Chondrocyte (in vitro differentiated cells): ENCODE results near the gene LILRB2. TPM values are rescaled to one million over a fixed set of nuclear protein-coding genes. Genes with fewer than 3 reads are reported as not detected.

Experiments used
- DNase-seq: peaks from one replicate; pipeline ENCODE4 v3.0.0; 2021; ENCODE audit warnings: mixed read lengths, low spot score
- H3K27ac Mint-ChIP-seq: one replicate; pipeline ENCODE4 v1.8.0; 2021; ENCODE audit warnings: mild to moderate bottlenecking, moderate library complexity, mixed read lengths; ENCODE audit not compliant: unreplicated experiment
- H3K27me3 Mint-ChIP-seq: 2 replicates; pipeline ENCODE4 v1.8.0; 2021; ENCODE audit warnings: low read depth, mixed read lengths
- H3K36me3 Mint-ChIP-seq: 2 replicates; pipeline ENCODE4 v1.8.0; 2021; ENCODE audit warnings: low read depth, mixed read lengths
- H3K4me1 Mint-ChIP-seq: 2 replicates; pipeline ENCODE4 v1.8.0; 2021; ENCODE audit warnings: low read depth, mild to moderate bottlenecking, mixed read lengths
- H3K4me3 Mint-ChIP-seq: one replicate; pipeline ENCODE4 v1.8.0; 2021; ENCODE audit warnings: mild to moderate bottlenecking, moderate library complexity, mixed read lengths; ENCODE audit not compliant: unreplicated experiment
- H3K9me3 Mint-ChIP-seq: 2 replicates; pipeline ENCODE4 v1.8.0; 2021; ENCODE audit warnings: low read depth, mixed read lengths
- total RNA-seq: library from RNA; stranded (reverse); gene quantifications from 3 replicates; pipeline ENCODE4 v1.2.1, GENCODE V29; 2021
- TF ChIP-seq, protein P1 (sequence below): fragments of 200-600 bp; sonication (generic); IDR thresholded peaks from 2 replicates; pipeline ENCODE4 v1.5.0; 2021; ENCODE audit warnings: antibody characterized with exemption, mild to moderate bottlenecking, moderate library complexity

Gene LILRB2
- total RNA-seq, 1 donor from 2014 or later = not detected

DNA sequence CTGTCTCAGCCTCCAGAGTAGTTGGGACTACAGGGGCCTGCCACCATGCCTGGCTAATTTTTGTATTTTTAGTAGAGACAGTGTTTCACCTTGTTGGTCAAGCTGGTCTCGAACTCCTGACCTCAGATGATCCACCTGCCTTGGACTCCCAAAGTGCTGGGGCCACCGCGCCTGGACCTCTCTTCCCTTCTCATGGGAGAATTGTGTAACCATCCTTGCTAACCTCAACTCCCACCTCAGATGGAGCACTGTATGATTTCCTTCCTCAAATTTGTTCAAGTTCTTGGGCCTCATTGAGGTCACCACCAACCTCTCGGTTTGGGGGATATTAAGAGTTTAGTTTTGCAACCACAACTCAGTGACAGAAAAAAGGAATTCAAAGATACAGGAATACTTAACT, 21.3 kb upstream of the LILRB2 start:
- Mint-ChIP-seq H3K4me1 (no peaks in the 10 kb centered on the region), H3K27me3 (peaks cover 8% of the 10 kb centered on the region), H3K27ac (no peak overlapping the region), H3K9me3 (peaks cover 4% of the 10 kb centered on the region), H3K36me3 (no peaks in the 10 kb centered on the region), H3K4me3 (no peak overlapping the region)
- TF ChIP-seq, protein P1, sequence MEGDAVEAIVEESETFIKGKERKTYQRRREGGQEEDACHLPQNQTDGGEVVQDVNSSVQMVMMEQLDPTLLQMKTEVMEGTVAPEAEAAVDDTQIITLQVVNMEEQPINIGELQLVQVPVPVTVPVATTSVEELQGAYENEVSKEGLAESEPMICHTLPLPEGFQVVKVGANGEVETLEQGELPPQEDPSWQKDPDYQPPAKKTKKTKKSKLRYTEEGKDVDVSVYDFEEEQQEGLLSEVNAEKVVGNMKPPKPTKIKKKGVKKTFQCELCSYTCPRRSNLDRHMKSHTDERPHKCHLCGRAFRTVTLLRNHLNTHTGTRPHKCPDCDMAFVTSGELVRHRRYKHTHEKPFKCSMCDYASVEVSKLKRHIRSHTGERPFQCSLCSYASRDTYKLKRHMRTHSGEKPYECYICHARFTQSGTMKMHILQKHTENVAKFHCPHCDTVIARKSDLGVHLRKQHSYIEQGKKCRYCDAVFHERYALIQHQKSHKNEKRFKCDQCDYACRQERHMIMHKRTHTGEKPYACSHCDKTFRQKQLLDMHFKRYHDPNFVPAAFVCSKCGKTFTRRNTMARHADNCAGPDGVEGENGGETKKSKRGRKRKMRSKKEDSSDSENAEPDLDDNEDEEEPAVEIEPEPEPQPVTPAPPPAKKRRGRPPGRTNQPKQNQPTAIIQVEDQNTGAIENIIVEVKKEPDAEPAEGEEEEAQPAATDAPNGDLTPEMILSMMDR = no peak
- DNase-seq = no peak

DNA sequence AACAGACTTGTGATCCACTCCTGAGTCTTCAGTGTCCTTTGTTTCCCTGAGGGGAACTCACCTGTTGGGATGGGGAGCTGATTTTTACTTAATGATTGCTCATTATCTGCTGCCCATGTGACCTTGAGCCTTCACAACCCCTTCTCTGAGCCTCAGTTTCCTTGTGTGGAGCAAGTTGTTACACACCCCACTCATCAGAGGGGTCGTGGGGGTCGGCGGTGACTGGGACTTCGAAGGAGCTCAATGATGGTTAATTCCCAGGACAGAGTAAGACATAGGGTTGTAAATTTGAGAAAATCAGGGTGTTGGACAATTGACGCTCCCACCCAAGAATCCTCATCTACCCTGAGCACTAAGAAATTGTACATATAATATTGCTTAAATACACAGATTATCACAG, 18.6 kb upstream of the LILRB2 start:
- H3K9me3 Mint-ChIP-seq = peaks cover under 1% of the 10 kb centered on the region
- peaks cover 8% of the 10 kb centered on the region for H3K27me3 Mint-ChIP-seq
- H3K36me3 Mint-ChIP-seq = no peaks in the 10 kb centered on the region
- no peak overlapping the region for H3K4me3 Mint-ChIP-seq
- no peaks in the 10 kb centered on the region for H3K4me1 Mint-ChIP-seq
- TF ChIP-seq, protein P1 = no peak
- H3K27ac Mint-ChIP-seq = no peak overlapping the region
- no peak for DNase-seq

DNA sequence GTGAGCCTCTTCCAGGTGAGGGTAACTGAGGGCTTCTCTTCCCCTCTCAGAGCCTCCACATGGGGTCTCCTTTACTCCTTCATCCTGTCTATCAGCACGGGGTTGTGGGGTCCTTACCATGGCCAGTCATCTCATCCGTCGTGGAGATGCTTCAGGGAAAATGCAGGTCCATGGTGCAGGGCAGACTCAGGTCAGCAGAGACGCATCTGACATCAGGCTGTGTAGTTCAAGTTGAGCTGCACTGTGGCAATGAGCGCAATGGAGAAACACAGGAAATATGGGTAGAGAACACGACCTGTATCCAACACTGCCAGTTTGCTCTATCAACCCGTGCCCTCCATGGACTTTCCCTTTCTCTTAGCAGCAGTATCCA, 18.2 kb upstream of the LILRB2 start:
- H3K4me1 Mint-ChIP-seq = no peaks in the 10 kb centered on the region
- H3K27me3 Mint-ChIP-seq = peaks cover 10% of the 10 kb centered on the region
- peaks cover 4% of the 10 kb centered on the region for H3K9me3 Mint-ChIP-seq
- no peak overlapping the region for H3K4me3 Mint-ChIP-seq
- H3K27ac Mint-ChIP-seq = no peak overlapping the region
- H3K36me3 Mint-ChIP-seq = no peaks in the 10 kb centered on the region
- no peak for DNase-seq
- TF ChIP-seq, protein P1 = no peak

DNA sequence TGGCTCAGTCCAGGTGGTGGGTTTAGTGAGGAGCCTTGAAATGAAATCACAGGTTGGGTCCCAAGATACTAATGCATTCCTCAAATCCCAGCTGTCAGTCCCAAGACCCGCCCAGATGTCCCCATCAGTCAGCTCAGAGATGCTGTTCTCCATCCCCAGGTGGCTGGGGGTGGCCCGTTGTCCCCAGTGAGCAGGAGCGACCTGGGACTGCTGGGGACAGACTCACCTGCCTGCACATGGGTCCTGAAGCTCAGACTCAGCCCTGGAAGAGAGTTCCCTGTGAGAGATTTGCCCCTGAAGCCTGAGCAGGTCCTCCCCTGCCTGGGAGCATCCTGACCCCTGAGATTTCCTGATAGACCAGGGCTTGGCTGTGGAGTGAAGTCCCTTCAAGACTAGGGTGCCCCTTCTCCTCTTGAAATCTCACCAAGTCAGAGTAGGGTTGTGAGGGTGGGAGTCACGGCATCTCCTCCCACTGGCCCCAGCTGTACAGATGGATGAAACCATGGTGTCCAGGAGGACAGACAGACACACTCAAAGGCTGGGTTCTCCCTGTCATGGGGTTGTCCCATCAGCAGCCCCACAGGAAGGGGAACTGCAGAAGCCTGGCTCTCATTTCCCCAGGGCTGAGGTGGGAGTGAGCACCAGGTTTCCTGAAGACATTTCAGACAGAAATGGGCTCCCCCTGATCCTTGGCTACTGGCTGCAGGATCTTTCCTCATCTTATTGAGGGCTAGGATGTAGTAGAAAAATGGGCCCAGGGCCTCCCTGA, 17.6 kb upstream of the LILRB2 start:
- Mint-ChIP-seq H3K4me3 (no peak overlapping the region), H3K27me3 (peaks cover 11% of the 10 kb centered on the region), H3K4me1 (no peaks in the 10 kb centered on the region), H3K27ac (no peak overlapping the region), H3K36me3 (no peaks in the 10 kb centered on the region), H3K9me3 (peaks cover 10% of the 10 kb centered on the region)
- no peak for DNase-seq
- TF ChIP-seq, protein P1 = no peak

DNA sequence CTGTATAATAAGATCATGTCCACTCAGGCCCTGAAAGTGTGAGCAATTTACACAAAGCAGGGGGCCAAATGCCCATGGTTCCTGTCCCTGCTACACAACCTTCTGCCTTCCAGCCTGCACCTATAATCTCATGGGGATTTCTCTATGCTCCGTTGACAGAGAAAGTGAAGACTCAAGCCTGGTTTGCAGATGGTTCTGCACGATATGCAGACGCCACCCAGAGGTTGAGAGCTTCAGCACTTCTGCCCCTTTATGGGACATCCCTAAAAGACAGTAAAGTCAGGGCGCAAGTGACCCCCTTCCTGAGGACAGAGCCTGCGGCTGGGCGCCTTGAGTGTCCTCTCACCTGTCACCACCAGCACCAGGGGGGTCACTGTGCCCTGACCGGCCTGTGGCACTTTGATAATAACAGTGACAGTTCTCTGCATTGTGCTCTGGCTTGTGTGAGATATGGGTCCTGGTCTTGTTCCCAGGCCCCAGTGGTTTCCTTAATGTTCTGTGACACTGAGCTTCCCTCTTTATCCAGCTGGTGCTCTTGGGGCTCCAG, 16.9 kb upstream of the LILRB2 start:
- no peak overlapping the region for H3K27ac Mint-ChIP-seq
- no peaks in the 10 kb centered on the region for H3K36me3 Mint-ChIP-seq
- no peak for DNase-seq
- TF ChIP-seq, protein P1 = no peak
- no peak overlapping the region for H3K4me3 Mint-ChIP-seq
- H3K4me1 Mint-ChIP-seq = no peaks in the 10 kb centered on the region
- H3K9me3 Mint-ChIP-seq = peaks cover 14% of the 10 kb centered on the region
- H3K27me3 Mint-ChIP-seq = peaks cover 16% of the 10 kb centered on the region
